SK-N-SH (cell line): ENCODE data around the gene SPAG6. TPM values are rescaled to one million over a fixed set of nuclear protein-coding genes. Genes with fewer than 3 reads are reported as not detected.

Experiments
- CTCF ChIA-PET: fragments of 300-600, 350-600 bp; formaldehyde crosslinking; extraction: SDS; loops from one replicate; lab custom pipeline; 2021; lab: Yijun Ruan, JAX
- POLR2A ChIA-PET: fragments of 350-600 bp; sonication (Branson Sonifier 250); formaldehyde crosslinking; extraction: SDS; loops from one replicate; lab custom pipeline; 2020; ENCODE audit warnings: antibody characterized with exemption, inconsistent platforms; lab: Yijun Ruan, JAX
- DNase-seq: peaks from one replicate; pipeline ENCODE4 v3.0.0; 2012
- H2AFZ ChIP-seq: fragments of 200-600 bp; sonication (generic); 2 replicates; pipeline ENCODE4 v1.8.1; 2016; ENCODE audit warnings: antibody characterized with exemption, mild to moderate bottlenecking, low read depth
- H3F3A ChIP-seq: fragments of 200-600 bp; sonication (generic); replicated peaks from 2 replicates; pipeline ENCODE3; 2016; ENCODE audit warnings: antibody characterized with exemption, mild to moderate bottlenecking; ENCODE audit not compliant: insufficient read depth
- H3K27ac ChIP-seq, 2 experiments: fragments of 200-500 bp in 1 of 2; fragments of 200-600 bp in 1 of 2; sonication (Bioruptor generic) in 1 of 2; sonication (generic), shearing (Covaris generic) in 1 of 2; 2 replicates each; pipeline versions ENCODE4 v1.5.1 to v1.6.1; 2014 to 2016; ENCODE audit warnings: low read depth in 2 of 2, inconsistent platforms in 1 of 2, low read length in 1 of 2, mild to moderate bottlenecking in 1 of 2, mixed read lengths in 1 of 2
- H3K27me3 ChIP-seq: fragments of 200-600 bp; sonication (generic), shearing (Covaris generic); 2 replicates; pipeline ENCODE4 v1.6.1; 2016; ENCODE audit warnings: mixed run types; ENCODE audit not compliant: insufficient read depth
- H3K36me3 ChIP-seq, 2 experiments: fragments of 200-500 bp in 1 of 2; fragments of 200-600 bp in 1 of 2; sonication (Bioruptor generic) in 1 of 2; sonication (generic) in 1 of 2; replicated peaks in 1 of 2; 2 replicates each; pipeline versions ENCODE3 to v1.5.1; 2014 to 2016; ENCODE audit warnings: low read length in 1 of 2, mild to moderate bottlenecking in 1 of 2; ENCODE audit not compliant: insufficient read depth in 2 of 2, control insufficient read depth in 1 of 2
- H3K4me1 ChIP-seq, 2 experiments: fragments of 200-500 bp in 1 of 2; fragments of 200-600 bp in 1 of 2; sonication (Bioruptor generic) in 1 of 2; sonication (generic), shearing (Covaris generic) in 1 of 2; 2 replicates each; pipeline versions ENCODE4 v1.5.1 to v1.6.1; 2014 to 2016; ENCODE audit warnings: low read depth in 1 of 2, low read length in 1 of 2, mixed run types in 1 of 2; ENCODE audit not compliant: insufficient read depth in 2 of 2, control insufficient read depth in 1 of 2
- H3K4me2 ChIP-seq: fragments of 200-600 bp; sonication (generic), shearing (Covaris generic); 2 replicates; pipeline ENCODE4 v1.6.1; 2017; ENCODE audit warnings: mixed run types
- H3K4me3 ChIP-seq, 2 experiments: fragments of 200-500 bp in 1 of 2; fragments of 200-600 bp in 1 of 2; sonication (Bioruptor generic) in 1 of 2; sonication (generic), shearing (Covaris generic) in 1 of 2; 2 replicates each; pipeline versions ENCODE4 v1.5.1 to v1.8.1; 2014 to 2016; ENCODE audit warnings: low read depth in 2 of 2, inconsistent platforms in 1 of 2, low read length in 1 of 2, mild to moderate bottlenecking in 1 of 2, mixed read lengths in 1 of 2, moderate library complexity in 1 of 2
- H3K79me2 ChIP-seq: fragments of 200-600 bp; sonication (generic); 2 replicates; pipeline ENCODE4 v1.8.1; 2017; ENCODE audit warnings: mild to moderate bottlenecking; ENCODE audit not compliant: insufficient read depth
- H3K9ac ChIP-seq: fragments of 200-600 bp; sonication (generic); 2 replicates; pipeline ENCODE4 v1.6.1; 2017; ENCODE audit warnings: mixed run types
- H3K9me2 ChIP-seq: fragments of 200-600 bp; sonication (generic); 2 replicates; pipeline ENCODE4 v1.6.1; 2017; ENCODE audit warnings: mixed run types
- H3K9me3 ChIP-seq: fragments of 200-600 bp; sonication (generic); 2 replicates; pipeline ENCODE4 v1.6.1; 2017; ENCODE audit warnings: mixed run types, mild to moderate bottlenecking, moderate library complexity
- H4K20me1 ChIP-seq: fragments of 200-600 bp; sonication (generic); 2 replicates; pipeline ENCODE4 v1.6.1; 2017; ENCODE audit warnings: mild to moderate bottlenecking, mixed run types; ENCODE audit not compliant: insufficient read depth
- CHD2 ChIP-seq: fragments of 150-350 bp; IDR thresholded peaks from 2 replicates; pipeline ENCODE4 v1.6.1; 2018; ENCODE audit warnings: low read length; ENCODE audit not compliant: partially characterized antibody
- EP300 ChIP-seq, 2 experiments: IDR thresholded peaks; 2 replicates each; pipeline versions ENCODE4 v1.4.0 to v1.6.1; 2012; ENCODE audit warnings: borderline replicate concordance in 1 of 2, low read depth in 1 of 2, low read length in 1 of 2
- EZH2phosphoT487 ChIP-seq: fragments of 200-600 bp; sonication (generic); IDR thresholded peaks from 2 replicates; pipeline ENCODE4 v1.6.1; 2017; ENCODE audit warnings: low read depth, mixed run types, mild to moderate bottlenecking, antibody characterized with exemption, moderate library complexity, borderline replicate concordance
- FOXJ3 ChIP-seq: sonication (generic); formaldehyde crosslinking; IDR thresholded peaks from 2 replicates; pipeline ENCODE4 v1.5.1; 2020; ENCODE audit warnings: mild to moderate bottlenecking, missing genetic modification reagents
- GABPA ChIP-seq: IDR thresholded peaks from 2 replicates; pipeline ENCODE4 v1.4.0; 2012; ENCODE audit warnings: low read depth, mild to moderate bottlenecking
- GATA2 ChIP-seq: sonication (generic); formaldehyde crosslinking; IDR thresholded peaks from 2 replicates; pipeline ENCODE4 v1.5.0; 2020; ENCODE audit warnings: mild to moderate bottlenecking, missing genetic modification reagents
- JUND ChIP-seq: IDR thresholded peaks from 2 replicates; pipeline ENCODE4 v1.4.0; 2012
- MAX ChIP-seq: IDR thresholded peaks from 2 replicates; pipeline ENCODE4 v1.4.0; 2012; ENCODE audit warnings: low read depth
- MXI1 ChIP-seq: IDR thresholded peaks from 2 replicates; pipeline ENCODE4 v1.6.1; 2012; ENCODE audit warnings: mild to moderate bottlenecking, low read depth, low read length, improper control_type of control experiment
- NFIC ChIP-seq: IDR thresholded peaks from 2 replicates; pipeline ENCODE4 v1.4.0; 2012; ENCODE audit warnings: borderline replicate concordance
- NRF1 ChIP-seq: IDR thresholded peaks from 2 replicates; pipeline ENCODE4 v1.6.1; 2012; ENCODE audit warnings: low read depth, mild to moderate bottlenecking, low read length
- POLR2AphosphoS5 ChIP-seq: IDR thresholded peaks from 2 replicates; pipeline ENCODE4 v1.6.1; 2012; ENCODE audit warnings: low read depth, low read length
- RCOR1 ChIP-seq: fragments of 150-350 bp; IDR thresholded peaks from 2 replicates; pipeline ENCODE4 v1.6.1; 2017; ENCODE audit warnings: antibody characterized with exemption, low read length
- REST ChIP-seq: IDR thresholded peaks from 2 replicates; pipeline ENCODE4 v1.6.1; 2012; ENCODE audit warnings: mild to moderate bottlenecking, low read depth, low read length, moderate library complexity
- RXRA ChIP-seq: IDR thresholded peaks from 2 replicates; pipeline ENCODE4 v1.4.0; 2012; ENCODE audit warnings: low read depth, mild to moderate bottlenecking, borderline replicate concordance
- SIN3A ChIP-seq: IDR thresholded peaks from 2 replicates; pipeline ENCODE4 v1.6.1; 2012; ENCODE audit warnings: low read depth, mild to moderate bottlenecking, low read length, moderate library complexity, borderline replicate concordance
- SMC3 ChIP-seq: IDR thresholded peaks from 2 replicates; pipeline ENCODE4 v1.6.1; 2012; ENCODE audit warnings: low read depth, low read length, improper control_type of control experiment
- TCF12 ChIP-seq: IDR thresholded peaks from 2 replicates; pipeline ENCODE4 v1.4.0; 2012
- ZBTB33 ChIP-seq: IDR thresholded peaks from 2 replicates; pipeline ENCODE4 v1.4.0; 2012; ENCODE audit warnings: low read depth, borderline replicate concordance
- WGBS: methylation state at CpG from one replicate; pipeline ENCODE4 v1.1.6; 2017; ENCODE audit warnings: low lambda C conversion rate; 5-methylcytosine and 5-hydroxymethylcytosine counted together
- polyA plus RNA-seq, 3 experiments: library from polyadenylated mRNA; depleted of rRNA; stranded (reverse); fragments of >200 nt; gene quantifications; 2 replicates each; pipeline ENCODE4 v1.2.3, GENCODE V29; 2012
- TF ChIP-seq, protein P1 (sequence below): IDR thresholded peaks from 2 replicates; pipeline ENCODE4; 2012
- TF ChIP-seq, protein P2 (sequence below): fragments of 200-600 bp; sonication (generic); IDR thresholded peaks from 2 replicates; pipeline ENCODE4 v1.6.1; 2017; ENCODE audit warnings: antibody characterized with exemption, mild to moderate bottlenecking, moderate library complexity
- TF ChIP-seq, protein P3 (sequence below): IDR thresholded peaks from 2 replicates; pipeline ENCODE4 v1.4.0; 2012; ENCODE audit warnings: low read depth, borderline replicate concordance
- TF ChIP-seq, protein P4 (sequence below): fragments of 150-350 bp; IDR thresholded peaks from 2 replicates; pipeline ENCODE4 v1.6.1; 2017; ENCODE audit warnings: antibody characterized with exemption, low read length, low read depth, borderline replicate concordance

Gene SPAG6
- polyA plus RNA-seq, 1 of the 3 experiments (the other 2 are of a cell fraction): 0.77 TPM

GRCh38 chr10:22433875-22434274, 88.6 kb downstream of the SPAG6 start:
- Histone ChIP-seq H3K9me2 (no peaks in the 10 kb centered on the region), H3K4me2 (no peak overlapping the region), H2AFZ (no peak overlapping the region), H3K27ac (peak overlapping the region in 1 of 2 experiments; percentile 63; a peak in 2 of 4 replicates), H3K9me3 (no peaks in the 10 kb centered on the region), H4K20me1 (no peaks in the 10 kb centered on the region), H3K27me3 (no peaks in the 10 kb centered on the region), H3K79me2 (no peaks in the 10 kb centered on the region), H3K36me3 (no peaks in the 10 kb centered on the region), H3K4me3 (no peak overlapping the region), H3F3A (peaks cover 14% of the 10 kb centered on the region), H3K9ac (peak overlapping the region; percentile 1; the same call in 1 of the 2 replicates), H3K4me1 (peaks cover 0 to 18% of the 10 kb centered on the region in 2 experiments; a peak in 3 of 4 replicates)
- 7% methylated on average over 2 of the region's 2 CpGs for WGBS
- DNase-seq: no peak
- POLR2A ChIA-PET: no interaction called here
- CTCF ChIA-PET: interaction anchor here (1.1 kb wide), 1 partner anchor 10 kb away, joined by 3 read pairs; no protein-coding TSS in a partner anchor
- TF ChIP-seq TCF12 (peak; percentile 82), MXI1 (no peak), GATA2 (no peak), RXRA (peak; percentile 58; the same call in 1 of the 2 replicates), NRF1 (no peak), CHD2 (no peak), GABPA (no peak), ZBTB33 (peak; percentile 45; the same call in 1 of the 2 replicates), NFIC (peak; percentile 56), POLR2AphosphoS5 (peak; percentile 62; the same call in 1 of the 2 replicates), FOXJ3 (no peak), RCOR1 (no peak), EZH2phosphoT487 (no peak), SIN3A (no peak), REST (no peak), SMC3 (no peak), MAX (no peak), JUND (peak; percentile 90), EP300 (IDR thresholded peaks at IDR 0.05; ENCODE audit: borderline replicate concordance in 1 of 2, low read depth in 1 of 2, low read length in 1 of 2) (peak in 1 of 2 experiments; percentile 70; a peak in 2 of 4 replicates)
- TF ChIP-seq, protein P1, sequence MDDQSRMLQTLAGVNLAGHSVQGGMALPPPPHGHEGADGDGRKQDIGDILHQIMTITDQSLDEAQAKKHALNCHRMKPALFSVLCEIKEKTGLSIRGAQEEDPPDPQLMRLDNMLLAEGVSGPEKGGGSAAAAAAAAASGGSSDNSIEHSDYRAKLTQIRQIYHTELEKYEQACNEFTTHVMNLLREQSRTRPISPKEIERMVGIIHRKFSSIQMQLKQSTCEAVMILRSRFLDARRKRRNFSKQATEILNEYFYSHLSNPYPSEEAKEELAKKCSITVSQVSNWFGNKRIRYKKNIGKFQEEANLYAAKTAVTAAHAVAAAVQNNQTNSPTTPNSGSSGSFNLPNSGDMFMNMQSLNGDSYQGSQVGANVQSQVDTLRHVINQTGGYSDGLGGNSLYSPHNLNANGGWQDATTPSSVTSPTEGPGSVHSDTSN: peak; percentile 73
- TF ChIP-seq, protein P2, sequence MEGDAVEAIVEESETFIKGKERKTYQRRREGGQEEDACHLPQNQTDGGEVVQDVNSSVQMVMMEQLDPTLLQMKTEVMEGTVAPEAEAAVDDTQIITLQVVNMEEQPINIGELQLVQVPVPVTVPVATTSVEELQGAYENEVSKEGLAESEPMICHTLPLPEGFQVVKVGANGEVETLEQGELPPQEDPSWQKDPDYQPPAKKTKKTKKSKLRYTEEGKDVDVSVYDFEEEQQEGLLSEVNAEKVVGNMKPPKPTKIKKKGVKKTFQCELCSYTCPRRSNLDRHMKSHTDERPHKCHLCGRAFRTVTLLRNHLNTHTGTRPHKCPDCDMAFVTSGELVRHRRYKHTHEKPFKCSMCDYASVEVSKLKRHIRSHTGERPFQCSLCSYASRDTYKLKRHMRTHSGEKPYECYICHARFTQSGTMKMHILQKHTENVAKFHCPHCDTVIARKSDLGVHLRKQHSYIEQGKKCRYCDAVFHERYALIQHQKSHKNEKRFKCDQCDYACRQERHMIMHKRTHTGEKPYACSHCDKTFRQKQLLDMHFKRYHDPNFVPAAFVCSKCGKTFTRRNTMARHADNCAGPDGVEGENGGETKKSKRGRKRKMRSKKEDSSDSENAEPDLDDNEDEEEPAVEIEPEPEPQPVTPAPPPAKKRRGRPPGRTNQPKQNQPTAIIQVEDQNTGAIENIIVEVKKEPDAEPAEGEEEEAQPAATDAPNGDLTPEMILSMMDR: no peak
- TF ChIP-seq, protein P3, sequence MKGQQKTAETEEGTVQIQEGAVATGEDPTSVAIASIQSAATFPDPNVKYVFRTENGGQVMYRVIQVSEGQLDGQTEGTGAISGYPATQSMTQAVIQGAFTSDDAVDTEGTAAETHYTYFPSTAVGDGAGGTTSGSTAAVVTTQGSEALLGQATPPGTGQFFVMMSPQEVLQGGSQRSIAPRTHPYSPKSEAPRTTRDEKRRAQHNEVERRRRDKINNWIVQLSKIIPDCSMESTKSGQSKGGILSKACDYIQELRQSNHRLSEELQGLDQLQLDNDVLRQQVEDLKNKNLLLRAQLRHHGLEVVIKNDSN: 0 out of 2 replicates have a peak, but pooled peaks have one; percentile 17
- TF ChIP-seq, protein P4, sequence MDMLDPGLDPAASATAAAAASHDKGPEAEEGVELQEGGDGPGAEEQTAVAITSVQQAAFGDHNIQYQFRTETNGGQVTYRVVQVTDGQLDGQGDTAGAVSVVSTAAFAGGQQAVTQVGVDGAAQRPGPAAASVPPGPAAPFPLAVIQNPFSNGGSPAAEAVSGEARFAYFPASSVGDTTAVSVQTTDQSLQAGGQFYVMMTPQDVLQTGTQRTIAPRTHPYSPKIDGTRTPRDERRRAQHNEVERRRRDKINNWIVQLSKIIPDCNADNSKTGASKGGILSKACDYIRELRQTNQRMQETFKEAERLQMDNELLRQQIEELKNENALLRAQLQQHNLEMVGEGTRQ: no peak
